Myometrial cell (primary cell): Measurements from ENCODE around the gene ABCC2. TPM values are rescaled to one million over a fixed set of nuclear protein-coding genes. Genes with fewer than 3 reads are reported as not detected.

Experiments
- total RNA-seq: library from RNA; depleted of rRNA; stranded (reverse); fragments of >200 nt; gene quantifications from 2 replicates; pipeline ENCODE4 v1.2.3, GENCODE V29; 2015

ABCC2 gene
- under 0.01 TPM in 2 replicates for total RNA-seq

DNA sequence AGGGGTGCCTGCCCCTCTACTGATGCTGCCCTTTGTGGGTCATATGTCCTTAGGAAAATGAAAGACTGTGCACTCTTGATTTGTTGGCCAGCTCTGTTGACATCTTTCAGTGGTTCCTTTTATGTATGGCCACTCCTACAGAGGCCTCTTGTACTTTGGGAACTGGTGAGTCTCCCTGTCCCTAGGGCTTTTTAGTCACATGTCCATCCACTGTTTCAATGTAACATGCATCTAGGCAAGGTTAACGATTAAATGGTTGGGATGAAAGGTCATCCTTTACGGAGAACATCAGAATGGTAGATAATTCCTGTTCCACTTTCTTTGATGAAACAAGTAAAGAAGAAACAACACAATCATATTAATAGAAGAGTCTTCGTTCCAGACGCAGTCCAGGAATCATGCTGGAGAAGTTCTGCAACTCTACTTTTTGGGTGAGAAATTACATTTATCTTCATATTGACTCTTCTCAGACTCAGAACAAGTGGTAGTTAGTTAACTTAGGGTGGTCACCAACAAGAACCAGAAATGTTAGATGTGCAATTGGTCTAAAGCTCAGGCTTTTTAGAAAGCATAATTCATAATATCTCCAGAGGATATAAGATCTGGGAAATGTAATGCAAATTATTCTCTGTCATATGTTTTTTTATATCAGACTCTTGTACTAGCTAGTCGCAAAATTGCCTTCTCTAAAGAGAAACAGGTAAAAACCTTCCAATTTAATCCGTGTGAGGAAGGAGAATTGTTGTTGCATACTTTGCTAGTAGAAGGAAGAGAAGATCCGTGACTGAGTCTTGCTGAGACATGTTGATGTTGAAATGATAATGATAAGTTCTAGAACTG, at the start of gene ABCC2:
Gene ABCC2 (plus strand): TSS at position 194 of the 840 bp plus-strand sequence. CDS start 205 bp downstream, at position 399.

Other genes with a start within 250 kb of the ABCC2 start
- gene NKX2-3, start 249.7 kb upstream of the ABCC2 start, total RNA-seq = not detected in 2 replicates
- gene SLC25A28, start 162.2 kb upstream of the ABCC2 start, total RNA-seq = 8.2 and 11.5 TPM in 2 replicates
- 14.1 and 18.1 TPM in 2 replicates for gene ENTPD7, start 123.1 kb upstream of the ABCC2 start, total RNA-seq
- gene COX15, start 50.5 kb upstream of the ABCC2 start, total RNA-seq = 25.1 and 34.2 TPM in 2 replicates
- gene CUTC, start 50.4 kb upstream of the ABCC2 start, total RNA-seq = 13.3 and 22.7 TPM in 2 replicates
- gene DNMBP, start 227.3 kb downstream of the ABCC2 start, total RNA-seq = 16.7 and 20.4 TPM in 2 replicates